NCI-H2029 treated with DMSO at 0.1 percent for 48 hours (cell line): ENCODE results near the gene GPR39.

ENCODE experiments used
- DNase-seq: peaks from one replicate; lab custom pipeline; 2025; lab: John Stamatoyannopoulos, UW

The GPR39 gene

GRCh38 chr2:132446444-132446843 lies 29.8 kb downstream of the GPR39 start:
- DNase-seq = no peak

- no peak for DNase-seq
Observed at GRCh38 chr2:132448331-132448730, 31.7 kb downstream of the GPR39 start.

DNA sequence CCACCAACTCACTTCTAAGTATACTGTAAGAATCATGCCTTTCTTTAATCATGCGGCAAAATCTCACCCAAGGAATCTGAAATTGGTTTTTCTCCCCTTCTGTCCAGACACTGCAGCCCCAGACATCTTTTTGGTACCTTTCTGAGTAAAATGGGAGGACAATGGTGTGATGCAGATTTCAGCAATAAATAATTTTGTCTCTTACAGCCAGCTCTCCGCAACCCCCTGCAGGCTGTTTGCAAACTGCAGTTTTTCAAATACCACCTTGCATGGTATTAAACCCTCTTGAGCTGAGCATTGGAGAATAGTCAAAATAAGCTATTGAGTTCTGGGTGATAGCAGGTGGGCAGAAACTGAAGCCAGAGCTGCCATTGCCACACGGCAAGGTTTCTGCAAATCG lies 32.2 kb downstream of the GPR39 start:
- no peak for DNase-seq

GRCh38 chr2:132449868-132450267 lies 33.3 kb downstream of the GPR39 start:
- no peak for DNase-seq

DNA sequence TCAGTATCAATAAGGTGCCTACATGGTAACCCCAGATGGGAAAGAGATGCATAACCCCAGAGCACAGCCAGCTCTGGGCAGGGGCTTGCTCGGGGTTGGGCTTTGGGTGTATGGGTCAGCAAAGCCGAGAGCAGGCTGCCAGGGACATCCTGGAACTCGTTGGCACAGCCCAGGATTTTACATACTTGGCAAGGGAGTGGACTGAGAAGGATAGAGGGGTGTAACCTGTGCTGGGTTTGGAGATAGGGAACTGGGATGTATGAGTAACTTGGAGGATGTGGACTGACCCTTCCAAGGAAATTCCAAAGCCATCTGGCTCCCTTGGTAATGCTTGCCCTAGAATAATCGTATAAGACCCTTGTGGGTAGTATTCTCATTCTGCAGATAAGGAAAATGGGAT lies 44.2 kb downstream of the GPR39 start:
- DNase-seq = no peak

GRCh38 chr2:132462236-132462635 lies 45.6 kb downstream of the GPR39 start:
- DNase-seq = no peak

- DNase-seq = no peak
Observed at GRCh38 chr2:132463719-132464118, 47.1 kb downstream of the GPR39 start.

- no peak for DNase-seq
Observed at GRCh38 chr2:132465917-132466316, 49.3 kb downstream of the GPR39 start.

DNA sequence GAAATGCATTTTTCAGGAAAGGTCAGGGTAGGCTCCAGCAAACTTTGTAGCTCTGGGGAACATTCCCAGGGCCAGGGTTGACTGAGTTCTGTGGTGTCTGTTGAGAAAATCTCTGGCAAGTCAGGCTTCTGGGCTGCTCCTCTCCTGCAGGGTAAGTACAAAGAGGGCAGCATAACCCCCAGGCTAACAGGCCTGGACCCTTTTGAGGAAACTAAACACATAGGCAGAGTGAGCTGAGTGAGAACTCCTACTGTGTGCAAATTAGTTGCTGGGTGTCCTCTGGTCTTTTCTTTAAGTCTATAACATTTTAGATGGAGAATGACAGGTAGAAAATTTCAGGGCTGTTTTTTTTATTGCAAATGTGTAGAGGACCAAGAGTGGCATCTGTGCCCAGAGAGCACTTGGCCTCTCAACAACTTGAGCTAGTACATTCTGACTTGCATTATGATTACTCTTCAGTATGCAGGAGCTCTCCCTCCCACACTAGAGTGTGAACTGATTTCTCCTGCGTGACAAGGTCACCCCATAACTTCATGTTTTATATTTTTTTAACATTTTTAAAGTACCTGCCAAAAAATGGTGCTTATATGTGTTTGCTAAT lies 49.9 kb downstream of the GPR39 start:
- DNase-seq = no peak

DNA sequence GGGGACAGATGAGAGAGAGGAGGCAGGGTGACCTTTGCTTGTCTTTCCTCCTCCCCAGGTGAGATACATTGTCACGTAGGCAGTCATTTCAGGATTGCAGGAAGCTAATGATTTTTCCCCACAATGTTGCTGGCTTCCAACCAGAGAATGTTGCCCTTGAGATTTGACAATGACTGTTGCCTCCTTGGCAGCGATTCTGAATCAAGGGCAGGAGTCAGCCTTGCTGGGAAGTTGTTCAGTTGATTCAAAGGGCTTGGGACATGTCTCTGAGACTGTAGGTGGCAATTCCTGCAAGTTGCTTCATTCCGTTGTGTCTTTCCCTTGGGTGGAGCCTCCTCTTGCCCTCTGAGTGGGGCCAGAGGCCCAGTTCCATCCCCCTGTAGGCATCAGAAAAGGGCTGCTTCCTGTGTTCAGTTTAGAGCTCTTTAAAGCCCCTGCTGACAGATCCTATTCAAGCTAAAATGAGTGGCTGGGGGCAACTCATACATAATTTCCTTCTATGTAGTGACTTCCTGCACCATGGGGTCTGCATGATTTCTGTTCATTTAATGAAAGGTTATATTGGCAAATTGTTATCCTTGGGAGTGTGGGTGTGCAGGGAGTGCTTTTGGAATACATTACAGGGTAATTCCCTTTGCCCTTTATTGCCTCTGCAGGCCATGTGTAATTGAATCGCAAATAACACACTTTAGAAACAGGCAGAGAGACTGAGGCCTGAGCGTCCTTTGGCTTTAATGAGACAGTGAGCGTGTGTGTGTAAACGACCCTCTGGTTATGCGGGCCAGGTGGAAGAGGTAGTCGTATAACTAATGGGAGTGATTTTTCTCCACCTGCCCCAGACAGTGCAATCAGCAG lies 52.4 kb downstream of the GPR39 start:
- DNase-seq = peak; percentile 46

- DNase-seq = no peak
Observed at GRCh38 chr2:132470746-132471145, 54.1 kb downstream of the GPR39 start.

DNA sequence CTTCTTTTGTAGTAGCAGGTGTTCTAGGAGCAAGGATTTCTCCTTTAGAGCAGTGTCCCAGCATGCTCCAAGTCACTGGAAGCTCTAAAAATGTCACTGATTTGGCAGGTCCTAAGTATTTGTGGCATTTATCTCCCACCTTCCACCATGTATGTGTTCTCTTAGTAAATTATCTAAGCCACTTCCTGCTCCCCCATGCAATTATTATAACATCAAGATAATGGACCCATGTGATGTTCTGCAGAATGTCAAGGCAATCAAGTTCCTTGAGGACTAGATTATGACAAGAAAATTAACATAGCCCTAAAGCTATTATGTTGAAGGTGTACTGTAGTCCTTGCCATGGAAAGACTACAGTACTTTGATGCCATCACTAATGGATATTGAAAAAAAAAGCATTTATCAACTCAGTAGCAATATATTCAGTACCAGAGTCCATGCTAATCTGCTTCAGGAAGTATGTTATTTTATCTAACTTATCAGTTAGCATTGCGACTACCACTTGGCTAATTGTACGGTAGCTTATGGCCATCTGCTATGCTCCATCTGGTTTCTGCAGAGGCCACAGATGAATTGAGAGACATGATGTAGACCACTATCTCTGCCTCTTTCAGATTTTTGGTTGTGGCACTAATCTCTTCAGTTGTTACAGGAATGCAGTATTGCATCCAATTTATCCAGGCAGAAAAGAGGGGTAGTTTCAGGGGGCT lies 56.7 kb downstream of the GPR39 start:
- no peak for DNase-seq

DNA sequence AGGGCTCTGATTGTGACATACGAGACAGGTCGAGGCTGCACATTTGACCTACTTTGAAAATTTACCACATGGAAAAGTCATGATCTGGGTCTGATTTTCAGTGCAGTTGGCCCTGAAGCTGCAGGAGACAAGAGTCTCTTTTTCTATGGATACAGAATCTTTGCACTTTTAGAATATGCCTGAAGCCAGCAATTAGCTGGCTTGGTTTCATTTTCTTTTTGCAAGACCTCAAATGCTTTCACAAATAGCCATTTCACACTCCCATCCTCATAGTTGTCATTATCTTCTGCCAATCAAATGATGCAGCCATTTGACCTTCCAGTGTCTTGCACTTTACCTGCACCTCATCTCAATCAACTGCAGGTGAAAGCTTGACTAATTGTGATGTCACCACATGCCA lies 59.0 kb downstream of the GPR39 start:
- no peak for DNase-seq

DNA sequence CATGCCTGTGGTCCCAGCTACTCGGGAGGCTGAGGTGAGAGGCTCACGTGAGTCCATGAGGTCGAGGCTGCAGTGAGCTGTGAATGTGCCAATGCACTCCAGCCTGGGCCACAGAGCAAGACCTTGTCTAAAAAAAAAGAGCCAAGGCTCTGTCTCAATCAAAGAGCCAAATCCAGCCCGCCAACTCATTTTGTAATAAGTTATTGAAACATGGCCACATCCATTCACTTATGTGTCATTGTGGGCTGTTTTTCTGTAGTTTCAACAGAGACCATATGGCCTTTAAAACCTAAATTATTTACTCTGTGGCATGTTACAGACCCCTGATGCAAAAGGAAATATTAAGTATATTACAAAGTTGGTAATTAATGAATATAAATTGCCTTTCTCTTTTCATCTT lies 60.8 kb downstream of the GPR39 start:
- DNase-seq = no peak

GRCh38 chr2:132477962-132478361 lies 61.4 kb downstream of the GPR39 start:
- DNase-seq = no peak

DNA sequence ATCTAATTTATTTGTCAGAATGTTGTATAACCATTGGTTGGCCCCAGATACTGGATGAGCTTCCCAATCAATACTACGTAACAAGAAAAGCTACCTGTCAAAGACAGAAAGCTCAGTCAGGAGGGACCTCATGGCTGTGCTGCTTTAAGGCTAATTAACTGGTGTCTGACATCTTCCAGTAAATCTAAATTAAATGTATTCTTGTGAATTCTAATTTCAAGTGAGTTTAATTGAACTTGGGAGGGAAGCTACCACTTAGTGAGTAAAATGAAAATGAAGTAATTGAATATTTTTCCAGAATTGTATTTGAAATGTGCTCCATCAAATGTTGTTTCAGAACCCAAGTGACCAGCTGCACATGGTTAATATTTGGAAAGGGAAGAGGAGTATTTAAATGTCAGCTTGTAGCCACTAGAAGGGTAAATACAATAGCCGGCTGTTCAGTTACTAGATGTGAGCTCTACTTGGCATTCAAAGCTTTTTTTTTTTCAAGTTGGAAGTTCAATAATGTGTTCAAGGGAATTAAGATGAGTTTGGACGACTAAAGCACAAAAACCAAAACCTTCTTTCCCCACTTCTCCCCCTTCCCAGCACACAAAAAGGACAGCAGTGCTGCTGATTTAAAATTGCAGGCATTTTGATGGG lies 62.0 kb downstream of the GPR39 start:
- DNase-seq = no peak

DNA sequence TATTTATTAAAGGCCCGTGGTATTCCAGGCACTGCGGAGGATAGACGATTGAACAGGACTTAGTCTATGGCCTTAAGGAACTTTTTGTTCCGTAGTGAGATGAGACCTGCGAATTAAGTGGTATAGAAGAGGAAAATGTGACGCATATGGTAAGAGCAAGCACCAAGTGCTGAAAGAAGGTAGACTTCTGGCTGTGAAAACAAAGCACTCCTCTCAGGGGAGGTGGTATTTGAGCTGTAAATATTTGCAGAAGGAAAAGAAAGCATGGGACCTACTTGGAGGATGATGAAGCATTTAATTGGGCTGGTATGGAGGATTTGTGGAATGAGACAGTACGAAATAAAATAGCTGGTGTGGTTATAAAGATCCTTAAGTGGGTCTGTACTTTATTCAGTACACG lies 62.5 kb downstream of the GPR39 start:
- DNase-seq = peak; percentile 47

GRCh38 chr2:132482821-132483220 lies 66.2 kb downstream of the GPR39 start:
- no peak for DNase-seq

DNA sequence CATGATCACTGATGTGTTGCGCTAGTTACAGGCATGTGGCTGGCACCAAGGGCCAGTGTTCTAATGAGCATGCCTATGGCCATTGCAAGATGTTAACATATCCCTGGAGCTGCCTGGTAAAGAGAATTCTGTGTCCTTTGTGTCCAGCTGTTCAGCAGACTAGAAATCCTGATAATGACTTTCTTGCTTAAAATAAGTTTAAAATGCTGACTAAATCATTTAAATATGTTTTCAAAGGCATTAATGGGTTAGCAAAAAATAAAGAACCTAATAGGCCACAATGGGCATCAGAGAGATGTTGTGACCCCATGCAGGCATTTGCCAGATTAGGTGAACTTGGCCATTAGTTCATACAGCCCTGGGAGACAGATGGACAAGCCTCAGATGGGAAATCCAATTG lies 67.5 kb downstream of the GPR39 start:
- DNase-seq = no peak

GRCh38 chr2:132488491-132488890 lies 71.9 kb downstream of the GPR39 start:
- no peak for DNase-seq

DNA sequence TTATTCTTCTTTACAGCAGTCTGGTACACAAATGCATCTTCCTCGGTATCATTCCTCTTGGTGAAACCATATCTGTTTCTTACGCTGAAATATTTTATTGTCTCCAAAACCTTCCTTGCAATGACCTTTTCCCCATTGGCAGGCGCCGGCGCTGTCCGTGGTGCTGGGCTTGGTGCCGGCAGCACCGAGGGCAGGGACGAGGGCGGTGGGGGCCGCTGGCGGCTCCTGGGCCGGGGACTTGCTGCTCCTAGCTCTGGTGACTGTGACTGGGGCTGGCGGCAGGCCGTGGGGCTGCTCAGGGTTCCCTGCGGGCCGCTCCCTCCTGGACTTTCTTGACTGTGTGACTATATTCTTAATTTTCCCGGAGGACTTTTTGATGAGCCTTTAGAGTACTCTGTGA lies 72.5 kb downstream of the GPR39 start:
- DNase-seq = no peak

GRCh38 chr2:132495881-132496280 lies 79.3 kb downstream of the GPR39 start:
- no peak for DNase-seq

GRCh38 chr2:132496555-132496954 lies 80.0 kb downstream of the GPR39 start:
- no peak for DNase-seq
